Fibroblast of skin of back (primary cell): ENCODE measurements around the gene FARP2. TPM values are rescaled to one million over a fixed set of nuclear protein-coding genes. Genes with fewer than 3 reads are reported as not detected.
"Not testable (repeated sequence)": the region's sequence is repeated elsewhere in the genome, so short reads cannot be mapped to it uniquely, and the experiment has no call there.

Experiments
- DNase-seq: peaks from one replicate; pipeline ENCODE4 v3.0.0-alpha.2; 2013
- polyA plus RNA-seq, 2 experiments: library from polyadenylated mRNA; unstranded; fragments of 120-200 nt; gene quantifications; one replicate each; pipeline ENCODE4 v1.2.1, GENCODE V29; 2013; ENCODE audit not compliant: insufficient read length in 2 of 2

Gene FARP2, protein sequence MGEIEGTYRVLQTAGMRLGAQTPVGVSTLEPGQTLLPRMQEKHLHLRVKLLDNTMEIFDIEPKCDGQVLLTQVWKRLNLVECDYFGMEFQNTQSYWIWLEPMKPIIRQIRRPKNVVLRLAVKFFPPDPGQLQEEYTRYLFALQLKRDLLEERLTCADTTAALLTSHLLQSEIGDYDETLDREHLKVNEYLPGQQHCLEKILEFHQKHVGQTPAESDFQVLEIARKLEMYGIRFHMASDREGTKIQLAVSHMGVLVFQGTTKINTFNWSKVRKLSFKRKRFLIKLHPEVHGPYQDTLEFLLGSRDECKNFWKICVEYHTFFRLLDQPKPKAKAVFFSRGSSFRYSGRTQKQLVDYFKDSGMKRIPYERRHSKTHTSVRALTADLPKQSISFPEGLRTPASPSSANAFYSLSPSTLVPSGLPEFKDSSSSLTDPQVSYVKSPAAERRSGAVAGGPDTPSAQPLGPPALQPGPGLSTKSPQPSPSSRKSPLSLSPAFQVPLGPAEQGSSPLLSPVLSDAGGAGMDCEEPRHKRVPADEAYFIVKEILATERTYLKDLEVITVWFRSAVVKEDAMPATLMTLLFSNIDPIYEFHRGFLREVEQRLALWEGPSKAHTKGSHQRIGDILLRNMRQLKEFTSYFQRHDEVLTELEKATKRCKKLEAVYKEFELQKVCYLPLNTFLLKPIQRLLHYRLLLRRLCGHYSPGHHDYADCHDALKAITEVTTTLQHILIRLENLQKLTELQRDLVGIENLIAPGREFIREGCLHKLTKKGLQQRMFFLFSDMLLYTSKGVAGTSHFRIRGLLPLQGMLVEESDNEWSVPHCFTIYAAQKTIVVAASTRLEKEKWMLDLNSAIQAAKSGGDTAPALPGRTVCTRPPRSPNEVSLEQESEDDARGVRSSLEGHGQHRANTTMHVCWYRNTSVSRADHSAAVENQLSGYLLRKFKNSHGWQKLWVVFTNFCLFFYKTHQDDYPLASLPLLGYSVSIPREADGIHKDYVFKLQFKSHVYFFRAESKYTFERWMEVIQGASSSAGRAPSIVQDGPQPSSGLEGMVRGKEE
- 45.2 TPM for polyA plus RNA-seq (2013, experiment 1 of 2; ENCODE audit: insufficient read length)
- polyA plus RNA-seq (2013, experiment 2 of 2; ENCODE audit: insufficient read length): 49.7 TPM

- DNase-seq: peak; percentile 97
Observed at GRCh38 chr2:241355983-241356870, at the start of gene FARP2. Gene FARP2, plus strand, starts transcription at chr2:241356285. Its CDS starts 16,823 bp downstream, at chr2:241373108.

- no peak for DNase-seq
Observed at GRCh38 chr2:241307055-241307454, 49.0 kb upstream of the FARP2 start.

- DNase-seq: no peak
Observed at GRCh38 chr2:241308267-241308666, 47.8 kb upstream of the FARP2 start.

- DNase-seq: no peak
Observed at GRCh38 chr2:241308832-241309500, 47.1 kb upstream of the FARP2 start.

DNA sequence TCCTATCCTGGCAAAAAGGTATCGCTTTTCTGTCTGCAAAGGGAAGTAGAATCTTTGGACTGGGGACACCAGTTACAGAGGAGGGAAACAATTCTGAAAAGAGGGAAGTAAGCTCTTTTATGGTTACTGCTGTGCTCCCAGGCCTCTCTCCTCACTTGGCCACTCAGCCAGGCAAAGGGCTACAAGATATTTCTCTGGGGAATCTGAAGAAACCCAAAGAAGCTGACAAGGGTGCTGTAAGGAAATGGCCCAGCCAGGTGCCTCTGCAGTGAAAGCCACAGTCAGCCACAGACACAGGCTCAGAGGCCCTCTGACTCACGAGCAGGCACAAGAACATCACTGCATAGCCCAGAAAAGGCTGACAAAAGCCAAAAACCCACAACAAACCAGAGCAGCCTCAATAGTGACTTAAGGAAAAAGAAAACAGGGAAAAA, 46.4 kb upstream of the FARP2 start:
- peak; percentile 50 for DNase-seq

DNA sequence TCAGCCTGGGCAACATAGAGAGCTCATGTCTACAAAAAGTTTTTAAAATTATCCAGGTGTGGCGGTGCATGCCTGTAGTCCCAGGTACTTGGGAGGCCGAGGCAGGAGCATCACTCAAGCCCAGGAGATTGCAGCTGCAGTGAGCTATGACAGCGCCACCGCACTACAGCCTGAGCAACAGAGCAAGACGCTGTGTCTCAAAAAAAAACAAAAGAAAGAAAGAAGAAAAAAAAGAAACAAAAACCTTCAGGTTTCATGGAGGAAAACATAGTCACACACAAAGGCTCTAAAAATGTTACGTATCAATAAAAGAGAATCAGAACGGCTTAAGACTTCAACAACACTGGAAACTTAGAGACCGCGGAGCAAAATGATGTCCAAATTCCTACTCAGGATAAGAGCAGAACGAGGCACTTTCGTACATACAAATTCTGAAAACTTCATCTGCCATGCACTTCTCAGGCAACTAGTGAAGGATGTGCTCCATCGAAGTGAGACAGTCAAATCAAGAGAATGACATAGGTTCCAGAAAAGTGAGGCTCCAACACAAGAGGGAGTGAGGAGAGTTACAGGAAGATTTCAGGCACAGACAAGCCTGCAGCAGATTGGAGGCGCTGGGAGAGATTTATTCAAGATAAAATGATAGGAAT, 45.0 kb upstream of the FARP2 start:
- DNase-seq: no peak

DNA sequence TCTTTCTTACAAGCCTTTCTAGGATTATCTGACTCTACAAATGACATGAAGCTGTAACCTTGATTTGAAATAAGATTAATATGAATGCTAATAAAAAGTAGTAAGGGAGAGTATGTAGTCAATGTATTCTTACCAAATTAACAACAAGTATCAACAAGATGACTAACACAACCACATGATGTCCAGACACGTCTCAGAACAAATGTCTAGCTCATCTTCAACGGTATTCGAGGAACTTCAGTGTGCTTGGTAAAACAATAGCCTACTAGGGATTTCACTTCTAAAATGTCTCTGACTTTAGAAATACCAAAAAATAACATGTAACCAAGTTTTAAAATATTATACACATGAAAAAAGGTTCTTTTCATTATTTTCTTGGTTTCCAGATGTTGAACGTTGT, 44.0 kb upstream of the FARP2 start:
- peak; percentile 64 for DNase-seq

DNA sequence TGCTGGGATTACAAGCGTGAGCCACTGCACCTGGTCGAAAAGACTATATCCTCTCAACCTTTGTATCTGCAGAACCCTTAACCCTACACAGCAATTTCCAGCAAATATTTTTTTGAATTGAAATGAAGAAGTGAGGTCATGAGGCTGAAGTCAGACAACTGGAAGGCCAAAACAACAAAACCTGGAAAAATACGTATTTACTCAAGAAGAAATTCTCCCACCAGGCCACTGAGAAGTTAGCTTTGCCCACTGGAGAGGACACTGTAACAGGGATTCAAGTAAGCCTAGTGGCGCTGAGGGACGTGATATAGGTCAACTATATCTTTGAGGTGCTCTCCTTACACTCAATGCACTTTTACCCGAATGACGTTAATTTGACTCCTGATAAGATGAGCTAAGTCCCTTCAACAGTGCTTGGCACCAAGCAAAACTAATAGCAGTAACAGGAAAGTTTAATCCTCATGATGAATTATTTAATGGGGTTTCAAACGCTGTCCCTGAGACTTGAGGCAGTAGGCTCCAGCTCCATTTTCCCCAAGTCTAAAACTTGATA, 42.5 kb upstream of the FARP2 start:
- DNase-seq: no peak

GRCh38 chr2:241314226-241315092, 41.6 kb upstream of the FARP2 start:
- DNase-seq: peak; percentile 46

DNA sequence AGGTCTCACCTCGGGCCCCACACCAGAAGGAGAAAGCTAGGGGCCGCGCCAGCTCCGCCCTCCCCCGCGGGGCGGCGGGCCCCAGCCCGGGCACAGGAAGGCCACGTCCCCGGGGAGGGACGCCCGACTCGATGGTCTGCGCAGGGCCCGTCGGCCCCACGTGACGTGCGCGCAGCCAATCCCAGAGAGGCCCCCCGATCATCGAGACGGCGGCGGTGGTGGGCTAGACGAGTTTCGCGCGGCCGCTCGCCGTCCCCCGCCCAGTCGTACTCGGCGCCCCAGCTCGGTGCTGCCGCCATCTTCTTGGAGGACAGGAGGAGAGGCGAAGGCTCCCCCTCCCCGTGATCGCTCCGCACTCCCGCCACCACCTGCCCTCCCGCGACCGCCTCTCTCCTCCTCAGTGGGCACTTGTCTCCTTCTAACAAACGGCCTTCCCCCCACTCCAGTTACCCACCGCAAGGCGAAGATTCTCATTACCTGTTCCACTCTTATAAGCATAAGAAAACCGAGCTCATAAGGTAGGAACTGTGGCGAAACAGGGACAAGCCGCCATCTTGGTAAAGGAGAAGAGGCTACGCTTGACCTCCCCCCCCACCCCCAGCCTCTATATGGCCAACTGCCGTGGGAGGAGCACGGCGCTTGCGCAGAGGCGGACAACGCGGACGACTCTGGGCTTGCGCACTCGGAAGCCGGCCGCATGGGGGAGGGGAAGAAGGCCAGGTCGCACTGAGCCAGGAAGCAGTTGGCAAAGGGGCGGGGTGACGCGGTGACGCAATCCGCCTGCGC, 40.8 kb upstream of the FARP2 start, which contains the start of gene HDLBP:
Gene HDLBP (minus strand): TSS at position 580 of the 786 bp plus-strand sequence. CDS start 48,803 bp downstream, outside the sequence.
- DNase-seq: peak; percentile 98

DNA sequence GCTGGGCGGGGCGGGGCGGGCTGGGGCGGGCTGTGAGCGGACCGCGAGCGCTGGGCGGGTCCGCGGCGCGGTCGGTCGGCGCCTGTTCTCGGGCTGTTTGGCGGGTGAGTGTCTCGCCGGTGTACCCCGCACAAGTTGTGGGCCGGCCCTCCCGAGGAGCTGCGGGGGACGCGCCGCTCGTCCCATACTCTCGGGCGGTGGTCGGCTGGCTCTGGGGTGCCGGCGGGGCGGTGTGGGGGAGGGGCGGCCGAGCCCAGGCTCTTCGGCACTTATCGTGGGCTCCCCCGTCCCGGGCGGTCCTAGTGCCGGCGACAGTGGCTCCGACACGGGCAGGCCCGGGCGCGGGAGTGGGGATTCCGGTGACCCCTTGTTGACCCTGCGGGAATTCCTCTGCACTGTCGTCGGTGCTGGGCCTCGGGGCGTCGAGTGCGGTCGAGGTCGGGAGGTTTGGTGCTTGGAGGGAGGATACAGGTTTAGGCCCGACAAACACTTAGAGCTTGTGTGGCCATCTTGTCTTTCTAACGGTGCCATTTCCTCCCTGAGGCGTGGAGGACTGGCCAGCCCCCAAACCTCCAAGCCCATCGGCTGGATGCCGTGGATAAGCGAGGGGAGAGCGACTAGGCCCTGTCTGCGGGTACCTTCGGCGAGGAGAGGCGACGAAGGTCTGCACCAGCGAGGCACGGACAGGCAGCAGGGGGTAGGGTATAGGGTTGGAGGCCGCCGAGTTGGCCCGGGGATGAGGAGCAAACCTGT, 40.0 kb upstream of the FARP2 start, which contains the start of gene SEPTIN2:
Gene SEPTIN2 (plus strand): TSS at position 47 of the 753 bp plus-strand sequence. CDS start 8,308 bp downstream, outside the sequence.
- DNase-seq: peak; percentile 67

DNA sequence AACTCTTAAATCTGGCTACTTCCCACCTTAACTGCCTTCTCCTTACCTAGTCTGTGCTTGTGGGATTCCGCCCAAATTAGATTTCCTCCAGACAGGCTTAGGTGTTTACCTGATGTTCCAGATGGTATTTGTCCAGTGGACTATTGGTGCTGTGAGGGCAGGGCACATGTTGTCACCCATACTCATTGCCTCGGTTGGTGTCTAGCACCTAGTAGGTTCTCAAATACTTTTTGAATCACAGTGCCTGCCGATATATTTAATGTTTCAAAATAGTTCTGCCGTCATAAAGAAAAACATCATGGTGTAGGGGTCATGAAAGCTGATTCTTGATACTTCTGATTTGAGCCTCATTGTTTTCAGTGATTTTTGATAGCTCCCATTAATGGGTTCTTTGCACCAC, 39.3 kb upstream of the FARP2 start:
- no peak for DNase-seq

- DNase-seq: no peak
Observed at GRCh38 chr2:241317391-241317790, 38.7 kb upstream of the FARP2 start.

DNA sequence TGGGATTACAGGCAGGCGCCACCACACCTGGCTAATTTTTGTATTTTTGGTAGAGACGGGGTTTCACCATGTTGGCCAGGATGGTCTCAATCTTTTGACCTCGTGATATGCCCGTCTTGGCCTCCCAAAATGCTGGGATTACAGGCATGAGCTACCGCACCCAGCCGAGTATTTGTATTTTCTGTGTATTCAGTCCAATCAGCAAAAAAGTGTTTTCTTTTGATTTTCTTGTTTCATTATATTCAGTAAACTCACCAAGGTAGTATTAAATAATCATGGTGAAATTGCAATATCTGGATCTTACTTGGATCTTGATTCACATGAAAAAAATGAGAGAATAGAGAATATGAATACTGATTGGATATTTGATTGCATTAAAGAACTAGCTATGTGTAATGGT, 37.3 kb upstream of the FARP2 start:
- DNase-seq: not testable (repeated sequence)

GRCh38 chr2:241320394-241320793, 35.7 kb upstream of the FARP2 start:
- DNase-seq: no peak

- no peak for DNase-seq
Observed at GRCh38 chr2:241321033-241321432, 35.1 kb upstream of the FARP2 start.

DNA sequence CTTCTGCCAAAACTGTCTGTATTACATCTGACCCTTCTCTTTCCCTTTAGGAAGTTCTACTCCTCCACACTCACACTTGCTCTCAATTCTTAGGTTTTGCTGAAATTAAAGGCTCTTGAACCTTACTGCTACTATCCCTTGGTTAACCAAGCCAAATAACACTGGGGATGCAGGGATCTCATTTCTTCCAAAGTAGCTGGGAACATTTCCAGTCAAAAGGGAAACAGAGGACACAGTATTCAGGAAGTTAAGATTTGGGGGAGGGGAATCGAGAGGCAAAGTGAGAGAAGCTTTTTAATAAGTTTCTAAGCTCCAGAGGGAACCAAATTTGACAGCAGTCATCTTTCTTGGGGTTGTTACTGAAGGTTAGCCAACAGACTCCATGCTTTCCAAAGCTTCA, 34.2 kb upstream of the FARP2 start:
- DNase-seq: no peak
